ENCODE results near the gene ARNT2.

DNA sequence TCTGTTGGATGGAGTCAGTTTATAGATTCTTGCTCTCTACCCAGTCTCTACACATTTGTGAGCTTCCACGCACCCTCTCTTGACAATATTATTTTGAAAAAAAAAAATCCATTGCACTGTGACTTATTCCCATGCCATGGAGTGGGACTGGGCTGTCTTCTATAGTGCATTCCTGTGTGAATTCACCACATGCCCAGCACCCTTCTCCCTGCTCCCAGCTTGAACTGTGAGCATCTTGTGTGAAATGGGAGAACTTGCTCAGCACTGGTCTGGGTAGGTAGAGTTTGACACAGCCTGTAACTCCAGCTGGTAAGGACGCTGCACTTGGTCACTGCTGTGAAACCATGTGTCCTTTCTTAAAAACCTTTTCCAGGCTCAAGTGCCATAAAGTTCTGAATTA, 91.9 kb downstream of the ARNT2 start:
- TF ChIP-seq, protein P1, sequence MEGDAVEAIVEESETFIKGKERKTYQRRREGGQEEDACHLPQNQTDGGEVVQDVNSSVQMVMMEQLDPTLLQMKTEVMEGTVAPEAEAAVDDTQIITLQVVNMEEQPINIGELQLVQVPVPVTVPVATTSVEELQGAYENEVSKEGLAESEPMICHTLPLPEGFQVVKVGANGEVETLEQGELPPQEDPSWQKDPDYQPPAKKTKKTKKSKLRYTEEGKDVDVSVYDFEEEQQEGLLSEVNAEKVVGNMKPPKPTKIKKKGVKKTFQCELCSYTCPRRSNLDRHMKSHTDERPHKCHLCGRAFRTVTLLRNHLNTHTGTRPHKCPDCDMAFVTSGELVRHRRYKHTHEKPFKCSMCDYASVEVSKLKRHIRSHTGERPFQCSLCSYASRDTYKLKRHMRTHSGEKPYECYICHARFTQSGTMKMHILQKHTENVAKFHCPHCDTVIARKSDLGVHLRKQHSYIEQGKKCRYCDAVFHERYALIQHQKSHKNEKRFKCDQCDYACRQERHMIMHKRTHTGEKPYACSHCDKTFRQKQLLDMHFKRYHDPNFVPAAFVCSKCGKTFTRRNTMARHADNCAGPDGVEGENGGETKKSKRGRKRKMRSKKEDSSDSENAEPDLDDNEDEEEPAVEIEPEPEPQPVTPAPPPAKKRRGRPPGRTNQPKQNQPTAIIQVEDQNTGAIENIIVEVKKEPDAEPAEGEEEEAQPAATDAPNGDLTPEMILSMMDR (IDR thresholded peaks at IDR 0.05), result no peak
- TF ChIP-seq ZFX (IDR thresholded peaks at IDR 0.05; ENCODE audit: borderline replicate concordance), result no peak

All from 22Rv1 (cell line).